GM18867 (cell line): ENCODE data around the gene KDM2A.
A peak's percentile ranks its signal among the peaks of the same experiment; 100 is the strongest.
"Not testable (repeated sequence)": the region's sequence is repeated elsewhere in the genome, so short reads cannot be mapped to it uniquely, and the experiment has no call there.

ENCODE experiments used
- ATAC-seq: cut with Tn5 transposase; IDR thresholded peaks from one replicate; pipeline ENCODE4 v1.9.1; 2021; ENCODE audit warnings: mild to moderate bottlenecking, moderate library complexity; ENCODE audit not compliant: unreplicated experiment

The KDM2A gene

DNA sequence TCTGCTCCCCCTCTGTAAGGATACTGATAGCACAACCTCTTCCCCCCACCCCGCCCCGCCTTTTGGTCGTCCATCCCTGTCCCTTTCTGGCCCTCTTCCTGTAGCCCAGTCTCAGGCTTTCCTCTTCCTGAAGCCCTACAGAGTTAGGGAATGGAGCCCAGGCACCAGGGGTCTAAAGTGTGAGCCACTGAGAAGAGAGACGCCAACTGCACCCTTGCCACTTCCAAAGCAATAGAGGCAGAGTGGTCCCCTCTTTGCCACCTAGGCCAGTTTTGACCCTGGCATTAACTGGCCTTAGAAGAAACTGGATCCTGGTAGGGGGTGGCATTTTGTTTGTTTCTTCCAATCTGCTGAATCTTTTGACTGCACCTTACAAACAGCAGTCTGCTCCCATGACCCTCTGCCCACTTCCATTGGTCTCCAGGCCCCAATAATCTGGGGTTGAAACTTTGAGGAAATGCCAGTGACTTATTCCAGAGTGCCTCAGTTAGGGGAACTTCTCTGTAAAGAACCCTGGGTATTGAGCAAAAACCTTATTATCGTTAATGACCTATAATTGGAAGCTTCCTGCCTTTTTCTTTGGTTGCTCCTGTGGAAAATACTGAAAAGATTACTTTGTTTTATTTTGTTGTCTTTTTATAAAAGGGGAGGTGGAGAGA is 137.5 kb downstream of the KDM2A start:
- no peak for ATAC-seq

DNA sequence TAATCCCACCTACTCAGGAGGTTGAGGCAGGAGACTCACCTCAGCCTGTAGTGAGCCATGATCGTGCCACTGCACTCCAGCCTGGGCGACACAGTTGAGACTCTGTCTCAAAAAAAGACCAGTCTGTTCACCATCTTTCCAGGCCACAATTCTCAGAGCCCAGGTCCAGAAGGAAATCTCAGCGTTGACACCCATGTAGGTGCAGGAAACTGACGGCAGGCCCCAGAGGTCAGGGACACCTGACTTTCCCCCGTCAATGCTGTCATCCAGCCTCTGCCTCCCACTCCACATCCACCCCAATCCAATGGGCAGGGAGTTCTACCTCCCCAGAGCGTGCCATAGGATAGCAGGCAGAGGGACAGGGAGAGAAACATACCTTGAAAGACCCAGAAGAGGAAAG is 141.3 kb downstream of the KDM2A start:
- ATAC-seq = no peak

DNA sequence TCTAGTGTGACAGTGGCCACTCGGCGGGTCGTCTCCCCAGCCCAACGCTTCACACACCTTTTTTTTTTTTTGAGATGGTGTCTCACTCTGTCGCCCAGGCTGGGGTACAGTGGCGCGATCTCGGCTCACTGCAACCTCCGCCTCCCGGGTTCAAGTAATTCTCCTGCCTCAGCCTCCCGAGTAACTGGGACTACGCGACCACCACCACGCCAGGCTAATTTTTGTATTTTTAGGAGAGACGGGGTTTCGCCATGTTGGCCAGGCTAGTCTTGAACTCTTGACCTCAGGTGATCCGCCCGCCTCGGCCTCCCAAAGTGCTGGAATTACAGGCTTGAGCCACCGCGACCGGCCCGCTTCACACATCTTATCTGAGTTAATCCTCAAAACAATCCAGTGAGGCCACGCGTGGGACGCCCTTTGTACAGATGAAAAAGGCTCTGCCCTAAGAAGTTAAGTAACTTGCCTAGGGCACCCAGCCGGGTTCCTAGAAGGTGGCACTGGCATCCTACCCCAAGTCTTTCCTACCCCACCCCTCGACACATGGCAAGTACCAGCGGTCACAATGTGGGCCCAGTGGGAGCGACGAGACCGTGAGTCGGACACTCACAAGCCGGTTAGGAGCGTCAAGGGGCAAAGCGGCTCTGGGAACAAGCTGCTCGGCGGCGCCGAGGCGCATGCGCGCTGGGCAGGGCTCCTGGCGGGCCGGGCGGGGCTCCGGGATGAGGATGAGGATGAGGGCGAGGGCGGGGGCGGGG is 142.0 kb downstream of the KDM2A start:
- ATAC-seq = not testable (repeated sequence)

DNA sequence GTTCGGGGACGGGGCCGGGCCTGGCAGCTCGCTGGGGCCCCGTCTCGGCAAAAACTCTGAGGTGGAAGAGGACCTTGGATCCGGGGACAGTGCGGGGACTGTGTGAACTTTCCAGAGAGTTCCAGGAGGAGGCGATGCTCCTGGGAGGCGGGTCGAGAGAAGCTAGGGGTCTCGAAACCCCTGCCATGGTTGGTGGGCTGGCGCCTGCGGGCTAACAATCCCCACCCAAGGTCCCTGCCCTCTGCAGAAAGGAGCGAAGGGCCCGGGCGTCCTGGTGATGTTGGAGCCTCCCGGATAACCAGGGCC is 142.5 kb downstream of the KDM2A start:
- ATAC-seq = no peak

DNA sequence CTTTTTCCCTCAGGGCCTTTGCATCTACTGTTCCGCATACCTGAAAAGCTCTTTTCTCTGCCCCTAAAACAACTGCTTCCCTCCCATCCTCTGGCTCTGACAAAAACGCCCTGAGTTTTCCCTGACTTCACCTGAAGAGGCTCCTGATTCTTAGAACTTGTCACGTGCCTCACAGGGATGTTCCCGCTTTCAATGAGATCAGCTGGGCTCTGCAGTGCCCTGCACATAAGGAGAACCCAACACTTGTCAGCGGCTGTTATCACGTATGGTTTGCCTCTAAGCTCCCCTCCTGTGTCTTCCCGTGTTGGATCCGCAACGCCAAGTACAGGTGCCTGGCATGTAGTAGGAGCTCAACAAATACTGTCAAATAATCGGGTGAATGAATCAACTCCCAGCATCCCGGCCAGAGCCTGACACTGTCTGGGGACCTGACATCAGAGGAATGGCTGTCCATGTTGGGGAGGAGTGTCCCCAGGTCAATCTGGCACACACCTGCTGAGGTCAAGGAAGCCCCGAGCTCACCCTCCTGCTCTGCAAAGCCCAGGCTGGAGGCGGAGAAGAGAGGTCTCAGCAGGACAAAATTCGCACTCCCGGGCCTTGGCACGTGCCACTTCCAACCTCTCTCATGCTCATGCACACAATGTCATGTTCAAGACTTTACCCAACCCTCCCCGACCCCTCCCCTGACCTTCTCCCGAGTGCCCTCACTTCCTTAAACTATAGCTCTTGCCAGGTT is 143.1 kb downstream of the KDM2A start:
- no peak for ATAC-seq

DNA sequence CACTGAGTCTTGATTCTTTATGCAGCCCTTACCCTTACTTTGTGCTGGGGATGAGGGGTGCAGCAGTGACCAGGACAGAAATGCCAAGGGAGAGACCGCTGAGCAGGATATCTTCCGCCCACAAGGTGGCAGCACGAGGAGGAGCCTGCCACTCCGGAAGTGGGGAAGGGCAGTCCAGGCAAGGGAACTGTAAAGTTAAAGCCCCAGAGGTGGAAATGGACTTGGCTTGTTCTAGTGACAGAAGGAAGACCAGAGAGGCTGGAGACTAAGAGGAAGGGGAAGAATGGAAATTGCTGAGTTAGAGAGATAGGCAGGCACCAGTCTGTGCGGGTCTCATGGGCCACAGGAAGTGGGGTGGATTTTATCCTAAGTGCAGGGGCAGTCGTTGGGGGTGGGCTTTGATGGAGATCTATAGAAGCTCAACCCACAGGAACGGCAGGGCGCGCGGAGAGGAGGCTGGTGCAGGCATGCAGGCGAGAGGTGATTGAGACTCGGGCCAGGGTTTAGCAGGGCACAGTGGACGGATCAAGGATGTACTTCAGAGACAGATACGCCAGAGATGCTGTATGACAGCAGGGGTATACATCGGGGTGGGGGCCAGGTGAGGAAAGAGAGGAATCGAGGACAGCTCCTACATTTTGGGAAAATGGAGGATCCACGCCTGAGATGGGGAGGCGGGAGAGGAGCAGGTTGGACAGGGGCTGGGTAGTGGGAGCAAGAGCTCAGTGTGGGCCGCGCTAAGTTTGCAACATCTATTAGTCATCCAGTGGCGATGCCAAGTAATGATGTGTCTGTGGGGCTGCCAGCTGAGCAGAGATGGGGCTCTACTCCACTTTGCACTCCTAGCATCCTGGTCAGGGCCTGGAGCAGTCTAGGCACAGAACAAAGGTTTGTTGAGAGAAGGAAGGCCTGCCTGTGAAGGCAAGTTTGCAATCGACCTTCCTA is 143.9 kb downstream of the KDM2A start:
- ATAC-seq = no peak

DNA sequence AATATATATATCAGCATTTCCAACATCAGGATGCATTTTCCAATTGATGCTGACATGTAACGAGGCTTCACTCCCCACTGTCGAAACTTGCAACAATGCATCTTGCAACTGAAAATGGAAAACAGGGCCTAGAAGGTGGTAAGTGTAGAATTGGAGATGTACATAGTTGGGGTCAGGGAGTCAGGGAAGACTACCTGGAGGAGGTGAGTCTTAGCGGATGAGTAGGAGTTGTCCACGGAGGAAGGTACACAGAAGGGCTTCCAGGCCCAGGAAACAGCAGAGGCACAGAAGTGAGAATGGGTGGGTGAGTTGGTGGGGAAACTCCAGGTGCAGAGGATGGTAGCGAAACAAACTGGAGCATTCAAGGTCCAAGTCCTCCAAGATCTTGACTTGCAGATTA is 145.2 kb downstream of the KDM2A start:
- no peak for ATAC-seq

DNA sequence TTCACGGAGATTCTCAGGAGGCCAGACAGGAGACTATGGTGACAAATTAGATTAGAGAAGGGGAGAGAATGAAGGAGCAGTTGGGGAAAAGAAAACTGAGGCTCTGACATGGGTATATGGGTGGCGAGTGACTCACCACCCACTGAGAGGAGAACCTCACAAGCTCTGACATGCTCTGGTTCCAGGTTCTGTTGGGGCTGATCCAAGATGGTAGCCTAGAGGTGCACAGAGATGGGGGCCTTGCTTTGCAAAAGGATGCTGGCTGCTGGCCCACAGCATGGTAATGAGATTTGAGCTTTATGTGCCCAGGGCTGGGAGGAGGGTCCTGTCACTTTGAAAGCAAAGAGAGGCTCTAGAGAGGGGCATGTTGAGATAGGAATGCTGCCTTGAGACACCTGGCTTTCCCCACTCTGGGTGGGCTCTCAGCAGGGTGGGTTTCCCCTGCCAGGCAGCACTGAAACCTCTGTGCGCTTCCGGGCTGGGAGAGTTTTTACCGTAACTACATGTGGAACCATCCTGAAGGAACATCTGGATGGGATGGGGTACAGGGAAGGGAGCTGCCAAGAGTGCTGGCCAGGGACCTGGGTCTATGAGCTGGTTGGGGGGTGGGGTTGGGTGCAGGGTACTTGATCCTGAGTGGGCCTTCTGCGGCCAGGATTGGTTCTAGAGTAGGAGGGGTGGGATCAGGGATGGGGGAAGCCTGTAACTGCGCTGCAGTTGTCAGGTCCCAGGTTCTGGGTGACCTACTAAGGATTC is 146.0 kb downstream of the KDM2A start:
- ATAC-seq = no peak

DNA sequence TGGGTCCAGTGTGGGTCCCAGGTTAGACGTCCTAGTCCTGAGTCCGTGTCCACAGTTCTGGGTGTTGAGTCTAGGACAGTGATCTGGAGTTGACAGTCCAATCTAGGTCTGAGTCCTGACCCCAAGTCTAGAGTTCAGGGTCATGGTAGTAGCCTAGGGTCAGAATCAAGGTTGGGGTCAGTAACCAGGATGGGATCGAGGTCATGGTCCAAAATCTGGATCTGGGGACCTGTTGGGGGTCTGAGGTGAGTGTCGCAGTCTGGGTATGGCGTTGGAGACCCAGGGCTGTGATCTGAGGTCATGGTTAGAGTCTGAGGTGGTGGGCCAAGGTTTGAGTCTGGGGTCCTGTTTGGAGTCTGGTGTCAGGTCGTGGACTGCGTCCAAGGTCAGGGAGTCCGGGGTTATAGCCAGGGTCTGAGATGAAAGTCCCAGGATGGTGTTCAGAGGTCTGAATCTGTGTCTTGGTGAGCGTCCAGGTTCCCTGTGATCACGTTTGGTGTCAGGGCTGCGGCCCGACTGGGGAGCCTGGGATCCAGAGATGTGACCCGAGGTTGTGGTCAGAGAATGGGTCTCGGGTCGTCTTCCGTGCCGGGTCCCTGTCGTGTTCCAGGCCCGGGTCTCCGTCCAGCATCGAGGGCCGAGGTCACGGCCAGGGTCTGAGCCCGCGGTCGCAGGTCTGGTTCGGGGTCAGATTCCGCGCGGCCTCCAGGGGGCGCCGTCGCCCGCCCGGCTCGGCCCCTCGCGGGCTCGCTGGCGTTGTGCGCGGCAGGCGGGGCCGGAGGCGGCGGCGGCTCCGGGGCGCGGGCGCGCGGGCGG is 146.8 kb downstream of the KDM2A start:
- peak; percentile 48 for ATAC-seq

DNA sequence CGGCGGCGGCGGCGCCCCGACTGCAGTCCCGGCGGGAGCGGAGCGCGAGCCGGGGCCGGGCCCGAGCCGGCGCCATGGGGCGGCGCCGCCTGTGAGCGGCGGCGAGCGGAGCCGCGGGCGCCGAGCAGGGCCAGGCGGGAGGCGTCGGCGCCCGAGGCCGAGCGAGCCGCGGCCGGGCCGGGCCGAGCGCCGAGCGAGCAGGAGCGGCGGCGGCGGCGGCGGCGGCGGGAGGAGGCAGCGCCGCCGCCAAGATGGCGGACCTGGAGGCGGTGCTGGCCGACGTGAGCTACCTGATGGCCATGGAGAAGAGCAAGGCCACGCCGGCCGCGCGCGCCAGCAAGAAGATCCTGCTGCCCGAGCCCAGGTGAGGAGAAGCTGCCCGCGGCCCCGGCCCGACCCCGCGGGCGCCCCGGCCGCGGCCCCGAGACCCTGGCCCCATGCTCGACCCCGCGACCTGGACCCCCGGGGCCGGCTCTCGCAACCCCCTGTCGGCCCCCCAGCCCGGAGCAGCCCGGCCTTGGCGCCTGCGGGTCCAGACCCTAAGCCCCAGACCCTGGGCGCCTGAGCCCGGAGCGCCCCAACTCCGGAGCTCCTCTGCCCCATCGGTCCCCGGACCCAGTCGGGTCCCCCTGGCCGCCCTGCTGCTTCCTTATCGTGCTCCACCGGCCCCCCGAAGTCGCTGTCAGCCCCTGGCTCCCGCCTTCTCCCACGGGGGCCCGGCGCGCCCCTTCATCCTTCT is 147.6 kb downstream of the KDM2A start, which contains the start of gene GRK2:
GRK2 (plus strand) TSS at position 25 of the 739 bp plus-strand sequence; CDS start at position 252, 227 bp downstream.
- ATAC-seq = no peak

DNA sequence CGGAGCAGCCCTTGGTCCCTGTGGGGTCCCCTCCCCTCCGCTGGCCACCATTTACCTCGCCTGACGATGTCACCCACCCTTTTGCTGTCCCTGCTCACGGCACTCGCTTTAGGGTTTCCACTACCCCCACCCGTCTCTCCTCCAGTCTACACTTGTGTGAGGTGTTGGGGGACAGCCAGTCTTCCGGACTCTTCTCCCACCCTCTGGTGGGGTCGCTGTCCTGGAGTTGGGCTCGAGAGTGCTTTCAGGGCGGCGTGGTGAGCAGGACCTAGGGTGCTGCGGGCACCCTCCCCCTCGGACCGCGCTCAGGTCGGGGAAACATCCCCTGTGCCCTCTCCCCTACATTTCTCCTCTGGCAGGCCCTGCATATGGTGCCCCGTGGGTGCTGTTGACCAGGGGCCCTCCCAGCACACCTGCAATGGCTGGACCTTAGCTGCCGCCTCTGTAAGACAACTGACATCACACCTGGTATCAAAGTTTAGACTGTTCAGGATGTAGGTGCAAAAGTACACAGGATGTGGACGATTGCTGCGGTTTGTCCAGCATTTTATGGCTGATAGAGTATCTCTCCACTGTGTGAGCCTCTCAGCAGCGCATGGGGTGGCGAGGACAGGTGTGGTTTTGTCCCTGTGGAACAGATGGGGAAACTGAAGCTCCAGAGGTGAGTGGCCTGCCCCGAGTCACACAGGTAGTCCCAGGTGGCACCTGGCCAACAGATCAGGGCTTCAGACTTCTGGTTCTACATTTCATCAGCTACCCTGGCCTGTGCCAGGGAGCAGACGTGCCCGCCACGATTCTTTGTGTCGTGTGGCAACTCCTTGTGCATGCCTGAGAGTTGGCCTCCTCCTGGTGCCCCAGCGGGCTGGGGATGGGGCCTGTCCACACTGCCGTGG is 148.4 kb downstream of the KDM2A start:
- ATAC-seq = no peak

DNA sequence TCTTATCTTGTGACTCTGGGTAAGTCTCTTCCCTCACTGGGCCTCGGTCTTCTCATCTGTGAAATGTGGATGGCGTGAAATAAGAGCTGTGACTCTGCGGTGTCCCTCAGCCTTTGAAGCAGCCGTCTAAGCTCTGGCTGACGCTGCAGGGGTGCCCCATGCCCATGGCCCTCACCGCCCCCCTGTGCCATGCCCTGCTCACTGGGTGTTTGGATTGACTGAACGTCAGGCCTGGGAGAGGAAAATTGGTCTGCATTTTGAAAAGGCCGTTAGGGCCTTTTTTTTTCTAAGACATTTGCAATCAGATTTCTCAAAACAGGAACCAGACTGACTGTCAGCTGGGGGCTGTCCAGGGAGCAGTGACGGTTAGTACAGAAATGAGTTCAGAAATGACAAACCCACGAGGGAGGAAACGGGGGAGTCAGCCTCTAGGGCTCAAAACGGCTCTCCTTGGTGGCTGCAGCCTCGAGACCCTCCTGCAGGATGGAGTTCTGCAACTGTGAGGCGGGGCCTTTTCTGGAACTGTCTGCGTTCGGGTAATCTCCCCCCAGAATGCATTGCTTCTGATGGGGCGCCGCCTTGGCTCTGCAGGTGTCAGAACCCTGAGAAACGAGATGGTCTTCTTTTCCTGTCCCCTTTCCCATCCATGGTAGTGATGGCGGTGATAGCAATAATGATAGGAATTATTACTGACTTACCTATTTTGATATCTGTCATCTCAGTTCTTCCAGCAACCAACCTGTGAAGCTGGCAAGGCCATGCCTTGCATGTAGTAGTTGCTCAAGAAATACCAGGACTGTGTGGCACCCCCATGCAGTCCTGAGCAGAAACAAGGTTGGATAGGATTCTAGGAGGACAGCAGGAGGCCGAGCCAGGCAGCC is 149.3 kb downstream of the KDM2A start:
- peak; percentile 33 for ATAC-seq

DNA sequence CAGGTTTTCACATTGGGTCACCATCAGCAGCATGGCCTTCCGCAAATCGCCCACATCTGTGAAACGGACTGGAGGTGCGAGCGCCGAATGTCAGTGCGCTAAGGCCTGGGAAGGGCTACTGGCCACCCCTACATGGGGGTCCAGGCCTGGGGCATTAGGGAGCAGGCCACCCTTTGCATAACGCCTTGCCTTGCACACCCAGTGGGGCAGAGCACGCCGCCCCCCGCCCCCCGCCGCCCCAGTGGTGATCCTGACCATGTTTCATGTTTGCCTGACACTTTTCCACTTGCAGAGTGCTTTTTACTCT is 149.9 kb downstream of the KDM2A start:
- ATAC-seq = no peak

DNA sequence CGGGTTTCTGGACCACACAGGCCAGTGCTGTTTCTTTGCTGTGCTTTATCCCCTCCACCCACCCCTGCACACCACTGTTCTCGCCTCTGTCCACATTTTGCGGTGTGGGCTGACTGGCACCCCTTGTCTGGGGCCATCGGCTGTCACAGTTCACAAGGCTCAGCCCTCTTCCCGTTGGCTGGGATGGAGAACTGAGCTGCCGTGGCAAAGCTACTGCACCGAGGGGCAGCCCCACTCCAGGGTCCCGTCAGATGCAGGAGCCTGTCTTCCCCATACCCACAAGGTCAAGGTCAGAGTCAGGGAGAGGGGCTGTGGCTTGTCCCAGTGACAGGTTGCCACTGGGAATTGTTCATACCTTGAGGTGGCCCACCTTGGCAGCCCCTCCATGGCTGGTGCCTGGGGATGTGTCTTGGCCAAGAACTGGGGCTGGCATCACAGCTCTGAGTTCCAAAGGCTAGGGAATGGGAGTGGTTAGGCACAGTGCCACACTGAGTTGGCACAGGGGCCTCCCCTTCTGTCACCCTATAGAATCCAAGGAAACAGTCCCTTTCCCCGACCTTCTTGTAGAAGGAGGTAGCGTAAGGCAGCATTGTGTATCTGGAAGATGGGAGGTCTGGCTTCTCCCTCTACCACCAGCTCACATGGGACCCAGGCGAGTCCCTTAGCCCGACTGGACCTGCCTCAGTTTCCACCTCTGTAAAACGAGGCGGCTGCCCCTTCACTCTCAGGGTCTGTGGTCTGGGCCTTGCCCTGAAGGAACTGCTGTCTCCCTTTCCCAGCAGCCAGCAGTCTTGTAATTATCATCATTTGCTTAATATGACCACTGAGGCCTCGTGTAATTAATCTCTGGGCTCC is 150.6 kb downstream of the KDM2A start:
- ATAC-seq = no peak

DNA sequence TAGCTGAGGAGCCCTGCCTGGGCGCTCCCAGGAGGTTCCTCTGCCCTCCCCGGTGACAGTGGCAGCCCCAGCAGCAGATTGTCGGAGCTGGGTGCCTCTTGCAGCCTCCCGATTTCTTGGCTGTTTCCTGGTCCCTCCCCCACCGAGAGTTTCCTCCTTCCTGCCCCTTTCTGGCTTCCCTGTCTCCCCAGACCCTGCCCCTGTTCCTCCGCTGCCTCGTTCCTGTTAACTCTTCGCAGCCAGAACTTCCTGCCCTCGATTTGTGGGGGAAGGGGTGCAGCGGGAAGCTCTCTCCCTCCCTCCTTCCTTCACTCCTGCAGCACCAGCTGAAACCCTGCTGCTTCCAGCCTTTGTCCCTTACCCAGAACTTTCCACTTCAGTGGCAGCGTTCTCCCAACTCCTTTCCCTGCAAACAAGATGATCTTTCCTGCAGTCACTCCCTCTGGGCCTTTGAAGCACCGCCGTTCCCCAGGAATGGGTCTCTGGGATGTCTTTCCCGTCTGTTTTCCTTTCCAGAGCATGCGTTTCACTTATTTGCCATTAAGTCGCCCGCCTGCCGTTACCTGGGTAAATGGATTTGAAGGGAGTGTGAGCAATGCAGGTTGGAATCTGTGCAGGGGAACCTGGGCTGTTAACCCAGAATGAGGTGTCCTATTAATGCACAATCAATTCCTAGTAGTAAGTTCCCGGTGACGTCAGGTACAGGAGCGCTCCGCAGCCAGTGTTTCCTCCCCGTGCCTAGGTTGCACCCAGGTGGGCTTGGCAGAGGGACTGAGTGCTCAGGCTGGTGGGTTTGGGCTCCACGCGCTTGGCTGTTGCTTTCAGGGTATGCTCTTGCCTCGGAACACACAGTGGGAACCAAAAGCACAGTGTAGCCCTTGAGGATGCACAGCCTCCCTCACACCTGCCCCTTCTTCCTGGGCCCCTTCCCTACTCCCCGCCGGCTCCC is 151.5 kb downstream of the KDM2A start:
- ATAC-seq = no peak
